Natural killer cell (primary cell): ENCODE results near the gene SIPA1L3. TPM values are rescaled to one million over a fixed set of nuclear protein-coding genes. Genes with fewer than 3 reads are reported as not detected.

Source experiments
- ATAC-seq, 3 donors: fragments of 150-1000 bp in 2 of 3; fragments of 200-7000 bp in 1 of 3; cut with Tn5 transposase; 1 replicate in 1 of 3; 2 replicates in 2 of 3; pipeline ENCODE4 v1.10.0; 2021; ENCODE audit warnings: mild to moderate bottlenecking in 2 of 3, moderate library complexity in 2 of 3
- DNase-seq, 2 donors: peaks; one replicate each; pipeline versions ENCODE4 v3.0.0 to v3.0.0-alpha.2; 2013 to 2021; ENCODE audit warnings: mixed read lengths in 1 of 2
- H3K27ac ChIP-seq: one replicate; pipeline ENCODE4 v1.5.1; 2013; ENCODE audit warnings: mild to moderate bottlenecking, low read length
- H3K27me3 ChIP-seq: one replicate; pipeline ENCODE4 v1.6.1; 2013; ENCODE audit warnings: low read length; ENCODE audit not compliant: control insufficient read depth, insufficient read depth
- H3K36me3 ChIP-seq: one replicate; pipeline ENCODE4 v1.6.1; 2013; ENCODE audit warnings: low read length; ENCODE audit not compliant: control insufficient read depth, insufficient read depth
- H3K4me1 ChIP-seq: one replicate; pipeline ENCODE4 v1.6.1; 2013; ENCODE audit warnings: low read length; ENCODE audit not compliant: control insufficient read depth, insufficient read depth
- H3K4me3 ChIP-seq: one replicate; pipeline ENCODE4 v1.5.1; 2013; ENCODE audit warnings: low read length
- H3K9me3 ChIP-seq: one replicate; pipeline ENCODE4 v1.6.1; 2013; ENCODE audit warnings: low read length; ENCODE audit not compliant: control insufficient read depth, insufficient read depth
- H3K27ac Mint-ChIP-seq, 2 donors: one replicate each; pipeline ENCODE4 v1.8.0; 2022; ENCODE audit warnings: mild to moderate bottlenecking in 2 of 2, mixed read lengths in 2 of 2, moderate library complexity in 1 of 2
- H3K27me3 Mint-ChIP-seq, 2 donors: one replicate each; pipeline ENCODE4 v1.8.0; 2022; ENCODE audit warnings: low read depth in 2 of 2, mixed read lengths in 2 of 2
- H3K36me3 Mint-ChIP-seq: one replicate; pipeline ENCODE4 v1.8.0; 2022; ENCODE audit warnings: mixed read lengths
- H3K4me1 Mint-ChIP-seq, 2 donors: one replicate each; pipeline ENCODE4 v1.8.0; 2022; ENCODE audit warnings: mixed read lengths in 2 of 2
- H3K4me3 Mint-ChIP-seq: one replicate; pipeline ENCODE4 v1.8.0; 2022; ENCODE audit warnings: mild to moderate bottlenecking, moderate library complexity, mixed read lengths
- H3K9me3 Mint-ChIP-seq, 2 donors: one replicate each; pipeline ENCODE4 v1.8.0; 2022; ENCODE audit warnings: mixed read lengths in 2 of 2
- CTCF ChIP-seq: fragments of 200-600 bp; IDR thresholded peaks from one replicate; pipeline ENCODE4 v1.8.0; 2022; ENCODE audit warnings: antibody characterized with exemption
- WGBS: methylation state at CpG from one replicate; pipeline ENCODE4 v1.1.7; 2013; ENCODE audit warnings: missing lambda C conversion rate; ENCODE audit not compliant: insufficient coverage; 5-methylcytosine and 5-hydroxymethylcytosine counted together
- intact Hi-C: fragments of 100-400 bp; cut with micrococcal nuclease; formaldehyde crosslinking; loops from one replicate; pipeline ENCODE4 v1.14.2; 2022
- total RNA-seq, 4 donors: library from RNA; stranded (reverse); fragments of 120-200 nt in 1 of 4; gene quantifications; one replicate each; pipeline versions ENCODE4 v1.2.3 to v1.2.4, GENCODE V29; 2013 to 2022

SIPA1L3 gene
- total RNA-seq, 3 donors from 2014 or later (not counting 1 experiment from before 2014, with no cell fraction given): 34.4 to 35.8 (median 35.4) TPM

- intact Hi-C loops: no loop called here
- Mint-ChIP-seq H3K27me3 (no peaks in the 10 kb centered on the region), H3K9me3 (no peaks in the 10 kb centered on the region), H3K27ac (no peak overlapping the region), H3K4me3 (no peak overlapping the region), H3K4me1 (no peaks in the 10 kb centered on the region), H3K36me3 (no peaks in the 10 kb centered on the region)
- no peak for TF ChIP-seq CTCF
- 92% methylated on average over 3 of the region's 3 CpGs for WGBS
- Histone ChIP-seq H3K4me3 (no peak overlapping the region), H3K9me3 (no peaks in the 10 kb centered on the region), H3K27me3 (no peaks in the 10 kb centered on the region), H3K4me1 (no peaks in the 10 kb centered on the region), H3K27ac (no peak overlapping the region), H3K36me3 (no peaks in the 10 kb centered on the region)
- no peak for DNase-seq
- ATAC-seq: no peak
Observed at GRCh38 chr19:38133319-38133718, 226.3 kb downstream of the SIPA1L3 start.

- Mint-ChIP-seq H3K27me3 (no peaks in the 10 kb centered on the region), H3K9me3 (no peaks in the 10 kb centered on the region), H3K27ac (no peak overlapping the region), H3K4me1 (no peaks in the 10 kb centered on the region), H3K4me3 (no peak overlapping the region), H3K36me3 (no peaks in the 10 kb centered on the region)
- Histone ChIP-seq H3K4me1 (no peaks in the 10 kb centered on the region), H3K4me3 (no peak overlapping the region), H3K27me3 (no peaks in the 10 kb centered on the region), H3K27ac (no peak overlapping the region), H3K36me3 (no peaks in the 10 kb centered on the region), H3K9me3 (no peaks in the 10 kb centered on the region)
- WGBS: 81% methylated on average over 14 of the region's 14 CpGs
- intact Hi-C loops: no loop called here
- DNase-seq: peak in 1 of 2 donors; percentile 63
- TF ChIP-seq CTCF: peak; percentile 19
- peak in 1 of 3 donors; percentile 33 for ATAC-seq
Observed at GRCh38 chr19:38134540-38135149, 227.6 kb downstream of the SIPA1L3 start.

GRCh38 chr19:38135150-38135998, 228.4 kb downstream of the SIPA1L3 start:
- intact Hi-C loops: no loop called here
- H3K4me3 ChIP-seq: no peak overlapping the region
- Mint-ChIP-seq H3K4me3 (no peak overlapping the region), H3K9me3 (no peaks in the 10 kb centered on the region), H3K27ac (no peak overlapping the region), H3K4me1 (no peaks in the 10 kb centered on the region), H3K36me3 (no peaks in the 10 kb centered on the region), H3K27me3 (no peaks in the 10 kb centered on the region)
- ATAC-seq (no peak), DNase-seq (no peak)
- H3K27me3 ChIP-seq: no peaks in the 10 kb centered on the region
- no peaks in the 10 kb centered on the region for H3K4me1 ChIP-seq
- H3K27ac ChIP-seq: no peak overlapping the region
- no peaks in the 10 kb centered on the region for H3K9me3 ChIP-seq
- no peak for TF ChIP-seq CTCF
- H3K36me3 ChIP-seq: no peaks in the 10 kb centered on the region
- WGBS: 95% methylated on average over 20 of the region's 21 CpGs
